Adrenal gland (tissue), 12 donors: ENCODE measurements around the gene GFOD1. TPM values are rescaled to one million over a fixed set of nuclear protein-coding genes. Genes with fewer than 3 reads are reported as not detected.

ENCODE experiments used
- DNase-seq, 7 donors: peaks; one replicate each; pipeline ENCODE4 v3.0.0-alpha.2; 2019 to 2020
- H3K27ac ChIP-seq, 5 donors: fragments of 200-600 bp; sonication (generic) in 4 of 5; 1 replicate in 3 of 5; 2 replicates in 2 of 5; pipeline versions ENCODE4 v1.5.1 to v1.8.0; 2016 to 2020; ENCODE audit warnings: mild to moderate bottlenecking in 1 of 5
- H3K27me3 ChIP-seq: fragments of 200-600 bp; 2 replicates; pipeline ENCODE4 v1.8.0; 2021
- H3K36me3 ChIP-seq, 2 donors: fragments of 200-600 bp; replicated peaks in 1 of 2; 1 replicate in 1 of 2; 2 replicates in 1 of 2; pipeline versions ENCODE4 v1.5.1 to v1.8.0; 2018 to 2022
- H3K4me1 ChIP-seq, 2 donors: fragments of 200-600 bp; replicated peaks in 1 of 2; 1 replicate in 1 of 2; 2 replicates in 1 of 2; pipeline versions ENCODE4 v1.5.1 to v1.8.0; 2018 to 2021
- H3K4me3 ChIP-seq, 4 donors: fragments of 200-600 bp; sonication (generic) in 3 of 4; one replicate each; pipeline ENCODE4 v1.5.1; 2016 to 2018
- H3K9me3 ChIP-seq, 3 donors: fragments of 200-600 bp; sonication (generic) in 1 of 3; replicated peaks in 1 of 3; 1 replicate in 2 of 3; 2 replicates in 1 of 3; pipeline versions ENCODE4 v1.5.1 to v1.8.0; 2016 to 2021
- POLR2A ChIP-seq, 2 donors: fragments of 450-650 bp; IDR thresholded peaks; one replicate each; pipeline ENCODE4 v1.6.1; 2017; ENCODE audit warnings: antibody characterized with exemption in 2 of 2, mild to moderate bottlenecking in 2 of 2, moderate library complexity in 1 of 2
- WGBS, 4 donors: extraction: QIAGEN DNeasy Blood & Tissue Kit in 2 of 4; methylation state at CpG; one replicate each; pipeline versions ENCODE4 v1.1.5 to v1.1.7; 2013 to 2017; 5-methylcytosine and 5-hydroxymethylcytosine counted together
- intact Hi-C, 2 donors: fragments of 100-400 bp; cut with DNase I; formaldehyde crosslinking; loops; one replicate each; pipeline versions ENCODE4 v1.14.1 to v1.15.0; 2022 to 2023
- polyA plus RNA-seq, 3 donors: library from polyadenylated mRNA; stranded (reverse); fragments of 200-250 nt in 2 of 3; fragments of 350-450 nt in 1 of 3; fragmentation: Illumina TruSeq in 1 of 3; extraction: RNeasy Lipid Tissue Mini Kit (QIAGEN cat#74804) in 1 of 3; gene quantifications; one replicate each; pipeline ENCODE4 v1.2.3, GENCODE V29; 2013 to 2014
- total RNA-seq, 9 donors: library from RNA; depleted of rRNA in 4 of 9; stranded (reverse); fragments of >200 nt in 4 of 9; fragments of 120-200 nt in 1 of 9; fragmentation: NEBNext Ultra II Directional in 1 of 9; extraction: Animal tissue kit (Norgen Biotek cat#: 25700) in 1 of 9; gene quantifications; one replicate each; pipeline versions ENCODE4 v1.1.0 to v1.2.4, GENCODE V29; 2013 to 2023
- TF ChIP-seq, protein P1 (sequence below), 6 experiments: fragments of 450-650 bp in 4 of 6; fragments of 200-600 bp in 2 of 6; sonication (generic) in 1 of 6; IDR thresholded peaks; 1 replicate in 5 of 6; 2 replicates in 1 of 6; pipeline versions ENCODE4 v1.5.1 to v1.8.0; 2016 to 2021; ENCODE audit warnings: antibody characterized with exemption in 6 of 6, mild to moderate bottlenecking in 2 of 6, moderate library complexity in 1 of 6
- donor health status: healthy with polysubstance abuse.
- donor health status: Bipolar disorder and iron deficiency.
- donor health status: DM: yes; HTN: yes; CAD: no.
- donor health status: DM: no; HTN: no; CAD: no.
- donor health status: DM: no; HTN: no; CAD: no.
- donor health status: DM: yes; HTN: yes; CAD: no.

The GFOD1 gene
- total and polyA plus RNA-seq, 12 donors: 1.9 to 7.7 (median 4.1) TPM

DNA sequence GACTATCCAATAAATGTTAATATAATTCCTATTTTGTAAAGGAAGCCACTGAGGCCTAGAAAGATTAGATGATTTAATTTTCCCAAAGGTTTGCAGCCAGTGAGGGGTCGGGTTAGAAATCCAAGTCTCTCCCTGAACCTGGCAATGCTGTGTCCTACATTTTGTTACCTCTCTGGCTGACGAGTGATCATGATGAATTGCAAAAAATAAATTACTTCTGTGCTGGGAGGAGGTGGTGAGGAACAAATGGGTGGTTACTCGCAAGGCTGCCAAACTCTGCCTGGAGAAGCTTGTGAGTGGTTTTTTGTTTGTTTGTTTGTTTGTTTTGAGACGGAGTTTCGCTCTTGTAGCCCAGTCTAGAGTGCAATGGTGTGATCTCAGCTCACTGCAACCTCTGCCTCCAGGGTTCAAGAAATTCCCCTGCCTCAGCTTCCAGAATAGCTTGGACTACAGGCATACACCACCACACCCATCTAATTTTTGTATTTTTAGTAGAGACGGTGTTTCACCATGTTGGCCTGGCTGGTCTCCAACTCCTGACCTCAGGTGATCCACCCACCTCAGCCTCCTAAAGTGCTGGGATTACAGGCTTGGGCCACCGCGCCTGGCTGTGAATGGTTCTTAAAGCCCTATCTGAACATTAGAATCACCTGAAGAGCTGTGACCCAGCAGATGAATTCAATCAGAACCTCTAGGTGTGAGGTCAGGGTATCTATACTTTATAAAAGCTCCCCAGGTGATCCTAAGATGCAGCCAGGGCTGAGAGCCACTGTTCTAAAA, 138.9 kb downstream of the GFOD1 start:
- no peak overlapping the region for H3K27ac ChIP-seq
- intact Hi-C loops: no loop called here
- no peaks in the 10 kb centered on the region for H3K36me3 ChIP-seq
- no peaks in the 10 kb centered on the region for H3K4me1 ChIP-seq
- no peaks in the 10 kb centered on the region for H3K9me3 ChIP-seq
- TF ChIP-seq, protein P1, sequence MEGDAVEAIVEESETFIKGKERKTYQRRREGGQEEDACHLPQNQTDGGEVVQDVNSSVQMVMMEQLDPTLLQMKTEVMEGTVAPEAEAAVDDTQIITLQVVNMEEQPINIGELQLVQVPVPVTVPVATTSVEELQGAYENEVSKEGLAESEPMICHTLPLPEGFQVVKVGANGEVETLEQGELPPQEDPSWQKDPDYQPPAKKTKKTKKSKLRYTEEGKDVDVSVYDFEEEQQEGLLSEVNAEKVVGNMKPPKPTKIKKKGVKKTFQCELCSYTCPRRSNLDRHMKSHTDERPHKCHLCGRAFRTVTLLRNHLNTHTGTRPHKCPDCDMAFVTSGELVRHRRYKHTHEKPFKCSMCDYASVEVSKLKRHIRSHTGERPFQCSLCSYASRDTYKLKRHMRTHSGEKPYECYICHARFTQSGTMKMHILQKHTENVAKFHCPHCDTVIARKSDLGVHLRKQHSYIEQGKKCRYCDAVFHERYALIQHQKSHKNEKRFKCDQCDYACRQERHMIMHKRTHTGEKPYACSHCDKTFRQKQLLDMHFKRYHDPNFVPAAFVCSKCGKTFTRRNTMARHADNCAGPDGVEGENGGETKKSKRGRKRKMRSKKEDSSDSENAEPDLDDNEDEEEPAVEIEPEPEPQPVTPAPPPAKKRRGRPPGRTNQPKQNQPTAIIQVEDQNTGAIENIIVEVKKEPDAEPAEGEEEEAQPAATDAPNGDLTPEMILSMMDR (IDR thresholded peaks at IDR 0.05): no peak
- no peak for TF ChIP-seq POLR2A (IDR thresholded peaks at IDR 0.05)
- no peaks in the 10 kb centered on the region for H3K27me3 ChIP-seq
- H3K4me3 ChIP-seq: no peak overlapping the region
- no peak for DNase-seq
- WGBS, 4 donors: 66 to 82% (median 77%) methylated on average over 8 of the region's 8 CpGs

DNA sequence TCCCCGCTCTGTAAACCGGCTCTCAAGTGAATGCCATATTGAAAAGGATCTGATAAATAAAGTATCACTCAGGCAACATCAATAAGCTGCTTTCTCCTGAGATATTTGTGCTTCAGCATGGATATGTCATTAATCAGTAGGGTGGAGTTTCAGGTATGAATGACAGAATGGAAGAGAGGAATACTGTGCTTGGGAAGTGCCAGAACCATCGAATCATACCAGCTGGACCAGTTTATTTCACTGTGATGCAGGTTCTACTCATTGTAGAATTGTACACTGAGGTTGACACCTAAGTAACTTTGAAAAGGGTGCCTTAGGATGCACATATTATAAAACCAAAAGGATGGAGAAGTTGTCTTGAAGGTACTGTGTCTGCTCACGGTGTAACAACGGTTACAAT, 141.2 kb downstream of the GFOD1 start:
- intact Hi-C loops: no loop called here
- Histone ChIP-seq H3K9me3 (no peaks in the 10 kb centered on the region), H3K27me3 (no peaks in the 10 kb centered on the region), H3K4me1 (no peaks in the 10 kb centered on the region), H3K4me3 (no peak overlapping the region), H3K27ac (no peak overlapping the region), H3K36me3 (no peaks in the 10 kb centered on the region)
- TF ChIP-seq POLR2A (IDR thresholded peaks at IDR 0.05): no peak
- TF ChIP-seq, protein P1 (IDR thresholded peaks at IDR 0.05): no peak
- 81 to 86% (median 83%) methylated on average over 5 of the region's 5 CpGs for WGBS, 4 donors
- no peak for DNase-seq

DNA sequence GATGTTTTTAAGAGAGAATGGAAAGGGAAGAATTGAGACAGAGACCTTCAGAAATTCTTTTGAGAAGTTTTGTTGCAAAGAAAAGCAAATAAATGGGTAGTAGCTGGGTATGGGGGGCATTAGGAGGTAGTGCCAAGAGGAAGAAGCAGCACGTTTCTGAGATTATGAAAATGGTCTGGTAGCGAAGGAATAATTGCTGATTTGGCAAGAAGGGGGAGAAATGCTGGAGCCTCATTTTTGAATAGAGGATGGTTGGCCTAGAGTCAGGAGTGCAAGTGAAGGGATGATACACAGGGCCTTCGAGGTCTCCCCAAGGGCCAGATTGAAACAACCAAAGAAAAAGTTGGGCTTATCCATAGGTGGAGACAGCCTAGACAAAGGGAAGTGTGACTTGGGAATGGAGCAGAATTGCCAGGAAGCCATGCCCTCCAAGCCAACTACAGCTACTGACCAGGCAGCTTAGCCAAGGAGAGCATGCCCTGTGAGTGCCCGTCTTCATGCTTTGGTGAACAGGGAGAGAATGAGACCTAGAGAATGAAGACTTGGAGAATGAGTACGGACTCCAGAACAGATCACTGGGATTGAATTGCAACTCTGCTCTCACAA, 144.9 kb downstream of the GFOD1 start:
- Histone ChIP-seq H3K27me3 (no peaks in the 10 kb centered on the region), H3K4me3 (no peak overlapping the region), H3K9me3 (no peaks in the 10 kb centered on the region), H3K27ac (no peak overlapping the region), H3K4me1 (no peaks in the 10 kb centered on the region), H3K36me3 (no peaks in the 10 kb centered on the region)
- intact Hi-C loops: no loop called here
- TF ChIP-seq POLR2A (IDR thresholded peaks at IDR 0.05): no peak
- TF ChIP-seq, protein P1 (IDR thresholded peaks at IDR 0.05): no peak
- WGBS, 4 donors: 81 to 85% (median 84%) methylated on average over 5 of the region's 5 CpGs
- no peak for DNase-seq

DNA sequence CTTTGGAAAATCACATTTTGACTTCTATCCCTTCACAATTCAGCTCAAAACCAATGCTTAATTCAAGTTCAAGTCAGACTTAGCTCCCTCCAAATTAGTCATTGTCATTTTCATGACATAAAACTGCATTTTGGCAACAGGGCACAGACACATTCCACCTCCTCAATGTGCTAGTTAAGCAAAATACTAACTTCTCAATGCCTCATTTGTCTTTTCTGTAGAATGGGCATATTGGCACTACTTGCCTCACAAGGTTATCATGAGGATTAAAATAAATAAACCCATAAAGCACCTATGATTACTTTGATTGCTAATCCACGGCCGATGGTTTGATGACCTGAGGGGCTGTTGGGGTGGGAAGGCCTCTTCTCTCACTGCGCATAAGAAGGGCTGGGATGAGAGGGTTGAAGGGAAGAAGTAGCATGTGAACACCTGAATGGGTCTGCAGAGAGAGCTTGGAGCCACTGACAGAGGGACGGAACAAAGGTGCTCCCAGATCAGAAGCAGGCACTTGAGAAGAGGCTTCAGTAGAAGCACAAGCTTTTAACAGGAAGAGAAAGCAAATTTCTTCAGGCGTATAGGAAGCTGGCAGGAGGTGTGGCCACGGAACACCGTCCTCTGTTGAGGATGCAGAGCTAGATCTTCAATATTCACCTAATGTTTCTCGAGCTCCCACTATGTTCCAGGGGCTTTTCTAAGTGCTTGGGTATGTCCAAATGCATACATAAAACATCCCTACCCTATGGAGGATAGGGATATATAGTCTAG, 147.4 kb downstream of the GFOD1 start:
- Histone ChIP-seq H3K27ac (no peak overlapping the region), H3K4me3 (no peak overlapping the region), H3K9me3 (no peaks in the 10 kb centered on the region), H3K36me3 (no peaks in the 10 kb centered on the region), H3K27me3 (no peaks in the 10 kb centered on the region), H3K4me1 (no peaks in the 10 kb centered on the region)
- intact Hi-C loops: loop anchor here (5.0 to 10.0 kb wide), 2 partner anchors 197 to 725 kb away; no protein-coding TSS in a partner anchor
- TF ChIP-seq, protein P1 (IDR thresholded peaks at IDR 0.05): no peak
- TF ChIP-seq POLR2A (IDR thresholded peaks at IDR 0.05): no peak
- no peak for DNase-seq
- WGBS, 4 donors: 73 to 74% (median 73%) methylated on average over 8 of the region's 8 CpGs
